Activated CD8-positive, alpha-beta T cell treated with anti-CD3 and anti-CD28 coated beads for 36 hours (primary cell): ENCODE data around the gene EMX2. TPM values are rescaled to one million over a fixed set of nuclear protein-coding genes. Genes with fewer than 3 reads are reported as not detected.

ENCODE experiments used
- ATAC-seq: fragments of 200-7000 bp; cut with Tn5 transposase; one replicate; pipeline ENCODE4 v1.10.0; 2021; ENCODE audit warnings: mild to moderate bottlenecking, moderate library complexity
- CTCF ChIA-PET: fragments of 350-600 bp; sonication (Branson Sonifier 250); formaldehyde crosslinking; loops from one replicate; lab custom pipeline; 2021; ENCODE audit warnings: antibody characterized with exemption; lab: Charles Lee
- POLR2A ChIA-PET: fragments of 350-600 bp; sonication (Branson Sonifier 250); formaldehyde crosslinking; loops from one replicate; lab custom pipeline; 2021; ENCODE audit warnings: antibody characterized with exemption; lab: Charles Lee
- DNase-seq: peaks from one replicate; pipeline ENCODE4 v3.0.0-alpha.2; 2020
- H3K27ac Mint-ChIP-seq: one replicate; pipeline ENCODE4 v1.8.0; 2021; ENCODE audit warnings: mild to moderate bottlenecking, mixed read lengths
- H3K27me3 Mint-ChIP-seq: one replicate; pipeline ENCODE4 v1.8.0; 2021; ENCODE audit warnings: mixed read lengths
- H3K36me3 Mint-ChIP-seq: one replicate; pipeline ENCODE4 v1.8.0; 2021; ENCODE audit warnings: low read depth, mixed read lengths
- H3K4me1 Mint-ChIP-seq: one replicate; pipeline ENCODE4 v1.8.0; 2021; ENCODE audit warnings: low read depth, mixed read lengths
- H3K4me3 Mint-ChIP-seq: one replicate; pipeline ENCODE4 v1.8.0; 2021; ENCODE audit warnings: mild to moderate bottlenecking, moderate library complexity, mixed read lengths
- H3K9me3 Mint-ChIP-seq: one replicate; pipeline ENCODE4 v1.8.0; 2021; ENCODE audit warnings: mixed read lengths
- intact Hi-C: fragments of 100-400 bp; cut with micrococcal nuclease; formaldehyde crosslinking; loops from one replicate; pipeline ENCODE4 v1.10.0; 2022
- total RNA-seq, 2 experiments: library from RNA; stranded (reverse); gene quantifications; one replicate each; pipeline ENCODE4 v1.2.3, GENCODE V29; 2021
- TF ChIP-seq, protein P1 (sequence below): fragments of 200-600 bp; IDR thresholded peaks from one replicate; pipeline ENCODE4 v1.8.0; 2022; ENCODE audit warnings: antibody characterized with exemption, mild to moderate bottlenecking

Gene EMX2
- total RNA-seq, 2 experiments from 2014 or later, result not detected

- DNase-seq (no peak), ATAC-seq (no peak)
- TF ChIP-seq, protein P1, sequence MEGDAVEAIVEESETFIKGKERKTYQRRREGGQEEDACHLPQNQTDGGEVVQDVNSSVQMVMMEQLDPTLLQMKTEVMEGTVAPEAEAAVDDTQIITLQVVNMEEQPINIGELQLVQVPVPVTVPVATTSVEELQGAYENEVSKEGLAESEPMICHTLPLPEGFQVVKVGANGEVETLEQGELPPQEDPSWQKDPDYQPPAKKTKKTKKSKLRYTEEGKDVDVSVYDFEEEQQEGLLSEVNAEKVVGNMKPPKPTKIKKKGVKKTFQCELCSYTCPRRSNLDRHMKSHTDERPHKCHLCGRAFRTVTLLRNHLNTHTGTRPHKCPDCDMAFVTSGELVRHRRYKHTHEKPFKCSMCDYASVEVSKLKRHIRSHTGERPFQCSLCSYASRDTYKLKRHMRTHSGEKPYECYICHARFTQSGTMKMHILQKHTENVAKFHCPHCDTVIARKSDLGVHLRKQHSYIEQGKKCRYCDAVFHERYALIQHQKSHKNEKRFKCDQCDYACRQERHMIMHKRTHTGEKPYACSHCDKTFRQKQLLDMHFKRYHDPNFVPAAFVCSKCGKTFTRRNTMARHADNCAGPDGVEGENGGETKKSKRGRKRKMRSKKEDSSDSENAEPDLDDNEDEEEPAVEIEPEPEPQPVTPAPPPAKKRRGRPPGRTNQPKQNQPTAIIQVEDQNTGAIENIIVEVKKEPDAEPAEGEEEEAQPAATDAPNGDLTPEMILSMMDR, result no peak
- H3K27me3 Mint-ChIP-seq, result peaks cover 19% of the 10 kb centered on the region
- intact Hi-C loops, result no loop called here
- ChIA-PET POLR2A (no interaction called here), CTCF (no interaction called here)
- no peak overlapping the region for H3K27ac Mint-ChIP-seq
- H3K9me3 Mint-ChIP-seq, result no peaks in the 10 kb centered on the region
- H3K4me1 Mint-ChIP-seq, result no peaks in the 10 kb centered on the region
- H3K4me3 Mint-ChIP-seq, result no peak overlapping the region
- no peaks in the 10 kb centered on the region for H3K36me3 Mint-ChIP-seq
Observed at GRCh38 chr10:117514971-117515370, 27.6 kb upstream of the EMX2 start.

GRCh38 chr10:117516681-117517080 lies 25.9 kb upstream of the EMX2 start:
- no peak for DNase-seq
- intact Hi-C loops, result no loop called here
- CTCF ChIA-PET, result no interaction called here
- TF ChIP-seq, protein P1, result no peak
- Mint-ChIP-seq H3K27me3 (peaks cover 21% of the 10 kb centered on the region), H3K36me3 (no peaks in the 10 kb centered on the region), H3K9me3 (no peaks in the 10 kb centered on the region), H3K4me3 (no peak overlapping the region), H3K4me1 (no peaks in the 10 kb centered on the region), H3K27ac (no peak overlapping the region)
- POLR2A ChIA-PET, result no interaction called here
- no peak for ATAC-seq

DNA sequence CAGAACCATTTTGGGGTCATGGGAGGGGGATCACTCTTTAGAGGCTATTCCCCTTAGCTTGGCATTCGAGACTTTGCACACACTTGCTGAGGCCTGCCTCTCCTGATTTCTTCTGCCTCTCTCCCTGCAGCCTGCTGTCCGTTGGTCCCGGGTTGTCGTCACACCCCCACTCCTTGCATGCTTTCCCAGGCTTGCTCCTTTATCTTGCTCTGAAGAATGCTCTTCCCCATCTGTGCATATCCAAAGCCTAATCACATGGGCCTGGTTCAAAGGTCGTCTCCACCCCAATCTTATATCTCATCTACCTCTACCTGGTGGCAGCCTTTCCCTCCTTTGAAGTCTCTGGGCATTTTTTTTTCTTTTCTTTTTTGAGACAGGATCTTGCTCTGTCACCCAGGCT lies 24.3 kb upstream of the EMX2 start:
- TF ChIP-seq, protein P1, result no peak
- Mint-ChIP-seq H3K36me3 (no peaks in the 10 kb centered on the region), H3K9me3 (no peaks in the 10 kb centered on the region), H3K27me3 (peaks cover 21% of the 10 kb centered on the region), H3K4me3 (no peak overlapping the region), H3K27ac (no peak overlapping the region), H3K4me1 (no peaks in the 10 kb centered on the region)
- intact Hi-C loops, result no loop called here
- ATAC-seq, result no peak
- ChIA-PET CTCF (no interaction called here), POLR2A (no interaction called here)
- no peak for DNase-seq

GRCh38 chr10:117519286-117519685 lies 23.3 kb upstream of the EMX2 start:
- intact Hi-C loops, result no loop called here
- CTCF ChIA-PET, result no interaction called here
- POLR2A ChIA-PET, result no interaction called here
- Mint-ChIP-seq H3K36me3 (no peaks in the 10 kb centered on the region), H3K9me3 (no peaks in the 10 kb centered on the region), H3K4me3 (no peak overlapping the region), H3K27me3 (peaks cover 18% of the 10 kb centered on the region), H3K4me1 (no peaks in the 10 kb centered on the region), H3K27ac (no peak overlapping the region)
- TF ChIP-seq, protein P1, result no peak
- ATAC-seq (no peak), DNase-seq (no peak)

DNA sequence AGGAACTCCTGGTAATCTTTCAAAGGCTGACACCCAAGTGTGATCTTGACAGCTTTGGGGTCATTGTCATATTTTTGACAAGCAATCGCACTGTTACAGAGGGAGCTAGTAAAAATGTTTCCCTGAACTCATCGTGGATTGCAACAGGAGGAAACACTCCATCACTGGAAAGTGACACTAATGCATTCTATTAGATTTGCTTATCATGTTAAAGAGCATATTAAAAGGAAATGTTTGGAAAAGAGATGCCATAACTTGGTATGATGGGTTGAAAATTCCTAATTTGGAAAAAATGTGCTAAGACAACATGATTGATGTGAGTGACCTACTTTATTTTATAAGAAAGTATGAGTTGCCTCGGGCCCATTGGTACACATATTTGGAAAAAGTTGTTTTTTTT lies 22.7 kb upstream of the EMX2 start:
- no peak for ATAC-seq
- H3K4me1 Mint-ChIP-seq, result no peaks in the 10 kb centered on the region
- POLR2A ChIA-PET, result no interaction called here
- no peak for DNase-seq
- no peaks in the 10 kb centered on the region for H3K36me3 Mint-ChIP-seq
- TF ChIP-seq, protein P1, result no peak
- intact Hi-C loops, result no loop called here
- peaks cover 18% of the 10 kb centered on the region for H3K27me3 Mint-ChIP-seq
- no peaks in the 10 kb centered on the region for H3K9me3 Mint-ChIP-seq
- CTCF ChIA-PET, result no interaction called here
- no peak overlapping the region for H3K27ac Mint-ChIP-seq
- H3K4me3 Mint-ChIP-seq, result no peak overlapping the region
